NCI-H2081 (cell line): ENCODE results near the gene AGER.
"Not testable (repeated sequence)": the region's sequence is repeated elsewhere in the genome, so short reads cannot be mapped to it uniquely, and the experiment has no call there.

ENCODE experiments used
- DNase-seq, 2 experiments: peaks; one replicate each; lab custom pipeline; 2025; lab: John Stamatoyannopoulos, UW

Gene AGER

DNA sequence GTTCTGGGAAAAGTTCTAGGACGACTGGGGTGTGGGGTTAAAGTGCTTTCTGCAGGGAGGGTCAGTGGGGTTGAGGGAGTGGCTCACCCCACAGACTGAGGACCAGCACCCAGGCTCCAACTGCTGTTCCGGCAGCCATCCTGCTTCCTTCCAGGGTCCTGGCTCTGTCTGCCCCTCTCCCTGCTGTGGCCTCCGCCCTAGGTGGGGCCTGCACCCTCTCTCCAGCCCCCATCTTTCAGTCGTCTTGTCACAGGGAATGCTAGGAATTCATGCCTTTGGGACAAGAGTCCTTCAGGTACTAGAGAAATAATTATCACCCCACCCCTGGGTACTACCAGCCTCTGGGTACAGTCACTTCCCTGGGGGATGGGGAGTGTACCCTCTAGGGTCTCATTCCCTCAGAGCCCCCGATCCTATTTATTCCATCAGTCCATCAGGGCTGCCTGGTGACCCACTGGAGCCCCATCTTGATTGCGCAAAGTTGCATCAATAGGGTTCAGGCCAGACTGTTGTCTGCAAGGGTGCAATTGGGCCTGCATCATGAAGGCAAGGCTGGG lies at the start of gene AGER:
Gene AGER (minus strand): TSS at position 170 of the 557 bp plus-strand sequence. CDS start 31 bp downstream, at position 139.
- DNase-seq: no peak

DNA sequence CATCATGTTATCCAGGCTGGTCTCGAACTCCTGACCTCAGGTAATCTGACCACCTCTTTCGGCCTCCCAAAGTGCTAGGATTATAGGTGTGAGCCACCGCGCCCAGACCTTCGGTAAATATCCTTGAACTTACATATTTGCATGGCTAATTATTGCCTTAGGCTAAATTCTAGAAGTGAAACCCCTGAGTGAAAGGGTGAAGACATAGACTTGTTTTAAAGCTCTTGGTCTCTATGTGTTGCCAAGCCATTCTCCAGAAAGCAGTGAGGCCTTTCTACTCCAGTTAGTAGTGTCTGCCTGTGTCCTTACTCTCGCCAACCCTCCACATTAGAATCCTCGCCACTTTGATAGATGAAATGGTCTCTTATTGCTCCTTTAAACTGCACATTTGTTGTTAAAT lies 42.4 kb upstream of the AGER start:
- no peak for DNase-seq

DNA sequence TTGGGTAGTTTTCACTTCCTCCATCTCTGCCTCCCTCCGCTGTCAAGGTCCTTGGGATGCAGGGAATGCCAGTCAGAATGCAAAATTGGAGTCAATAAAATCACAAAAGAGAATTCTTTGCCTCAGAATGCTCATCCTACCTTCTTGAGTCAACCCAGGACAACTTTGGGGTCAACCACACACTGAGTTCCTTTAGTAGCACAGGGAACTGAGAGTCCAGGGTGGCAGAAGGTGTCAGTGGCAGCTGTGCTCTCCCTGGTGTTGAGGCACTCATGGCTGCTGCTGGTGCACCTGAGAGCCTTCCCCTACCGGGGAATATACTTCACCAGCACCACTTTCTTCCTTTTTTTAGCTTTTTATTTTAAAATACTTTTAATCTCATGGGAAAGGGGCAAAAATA lies 40.6 kb upstream of the AGER start:
- DNase-seq: no peak

DNA sequence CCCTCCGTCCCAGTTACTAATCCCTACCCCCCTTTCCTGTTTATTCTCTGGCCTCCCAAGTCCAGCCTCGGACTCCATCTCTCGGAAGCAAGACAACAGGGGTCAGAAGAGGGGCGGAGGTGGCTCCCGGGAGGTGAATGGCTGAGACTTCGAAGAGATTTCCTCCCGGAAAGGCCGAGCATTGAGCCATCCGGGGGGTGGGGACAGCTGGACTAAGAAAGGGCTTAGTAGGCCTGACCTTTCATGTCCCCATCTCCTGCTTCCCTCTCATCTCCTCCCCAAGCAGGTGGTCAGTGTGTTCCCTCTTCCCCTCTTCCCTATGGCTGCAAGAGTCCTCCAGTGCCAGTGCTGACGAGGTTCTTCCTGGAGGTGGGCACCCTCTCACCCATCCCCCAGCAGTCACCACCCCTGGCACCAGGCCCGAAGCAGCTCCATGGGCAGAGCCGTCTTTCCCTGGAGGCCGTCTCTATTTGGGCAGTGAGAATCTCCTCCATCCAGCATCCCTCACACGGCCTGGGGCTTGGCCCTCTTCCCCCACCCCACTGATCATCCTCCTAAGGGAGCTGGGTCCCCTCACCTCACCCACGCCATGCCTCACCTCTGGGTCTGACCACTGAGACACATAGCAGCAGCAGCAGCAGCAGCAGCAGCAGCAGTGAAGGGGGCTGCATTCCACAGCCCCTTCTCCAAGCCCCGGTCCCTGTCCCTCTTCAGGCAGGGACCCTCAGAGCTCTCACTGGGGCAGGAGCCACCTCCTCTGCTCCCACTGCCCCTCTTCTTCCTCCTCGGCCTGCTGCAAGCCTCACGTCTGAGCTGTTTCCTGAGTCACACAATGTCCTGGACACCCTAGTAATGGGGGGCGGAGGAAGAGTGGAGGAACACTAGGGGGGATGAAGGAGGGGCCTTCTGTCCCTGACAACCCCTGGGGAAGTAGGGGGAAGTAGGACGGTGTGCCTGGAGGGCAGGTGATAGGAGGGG lies 39.5 kb upstream of the AGER start, which contains the start of gene NOTCH4:
Gene NOTCH4 (minus strand): TSS at position 810 of the 978 bp plus-strand sequence. CDS start 139 bp downstream, at position 671.
- DNase-seq: no peak

DNA sequence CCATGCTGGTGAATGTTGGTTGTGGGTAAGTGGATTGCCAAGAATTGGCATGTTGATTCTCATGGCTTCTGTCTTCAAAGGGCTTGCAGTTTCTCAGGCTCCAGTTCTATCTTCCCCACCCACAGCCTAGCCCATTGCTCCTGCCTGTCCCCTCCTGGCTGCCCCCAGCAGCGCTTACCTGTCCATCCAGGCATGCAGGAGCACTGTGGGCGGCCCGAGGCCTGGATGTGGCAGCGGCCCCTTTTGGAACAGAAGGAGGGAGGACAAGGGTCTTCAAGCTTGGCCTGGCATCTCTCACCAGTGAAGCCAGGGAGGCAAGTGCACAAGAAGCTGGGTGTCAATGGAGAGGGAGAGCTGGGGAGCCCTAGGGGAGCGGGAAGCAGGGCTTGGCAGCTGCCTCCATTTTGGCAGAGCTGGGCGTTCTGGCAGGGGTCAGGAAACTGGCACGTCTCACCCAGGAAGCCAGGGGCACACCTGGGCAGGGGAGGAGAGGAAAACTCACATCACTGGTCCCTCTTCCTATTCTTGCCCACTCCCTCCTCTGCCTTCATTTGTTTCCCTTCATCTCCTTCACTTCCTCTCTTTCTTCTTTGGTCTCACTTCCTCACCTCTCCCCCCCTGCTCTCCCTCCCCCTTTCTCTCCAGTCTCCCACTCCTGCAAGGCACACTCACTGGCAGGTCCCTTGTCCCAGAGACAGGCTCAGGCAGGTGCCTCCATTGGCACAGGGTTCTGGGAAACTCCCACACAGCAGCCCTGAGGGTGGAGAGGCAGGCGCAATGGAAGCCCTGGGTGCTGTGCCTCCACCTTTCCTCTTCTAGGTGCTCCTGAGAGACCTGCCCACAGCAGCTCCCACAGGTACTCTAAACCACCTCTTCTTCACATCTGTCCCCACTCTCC lies 38.5 kb upstream of the AGER start:
- DNase-seq: no peak

DNA sequence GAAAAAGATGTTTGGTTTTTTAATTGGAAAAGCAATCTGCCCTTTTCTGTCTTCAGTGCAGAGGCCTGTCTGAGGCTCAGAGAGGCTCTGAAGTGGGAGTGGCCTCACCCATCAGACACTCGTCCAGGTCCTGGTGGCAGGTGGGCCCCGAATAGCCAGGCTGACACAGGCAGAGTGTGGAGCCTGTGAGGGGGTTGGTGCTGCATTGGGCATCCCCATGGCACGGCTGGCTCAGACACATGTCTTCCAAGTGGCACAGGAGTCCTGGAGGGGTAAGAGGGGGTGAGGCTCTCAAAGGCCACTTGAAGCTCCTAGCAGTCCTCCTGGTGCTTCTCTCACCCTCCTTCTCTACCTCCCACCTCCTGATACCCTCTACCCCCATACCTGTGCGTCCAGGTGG lies 36.0 kb upstream of the AGER start:
- no peak for DNase-seq

DNA sequence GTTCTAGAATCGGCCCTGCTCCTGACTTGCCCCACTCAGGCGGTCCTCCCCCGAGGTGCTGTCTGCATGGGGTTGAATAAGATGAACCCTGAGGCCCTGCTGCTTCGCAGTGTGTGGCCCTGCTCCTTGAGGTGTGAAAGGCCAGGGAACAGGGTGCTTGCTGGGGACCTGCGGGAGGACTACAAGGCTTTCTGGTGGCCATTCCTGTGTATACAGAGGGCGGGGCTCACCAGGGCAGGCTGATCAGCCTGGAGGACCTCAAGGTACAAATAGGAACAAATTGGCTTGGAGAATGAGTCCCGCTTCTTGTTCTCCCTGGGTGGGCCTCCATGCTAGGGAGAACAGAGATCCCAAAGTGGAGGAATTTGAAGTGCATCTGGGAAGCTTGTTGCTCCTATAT lies 34.1 kb upstream of the AGER start:
- no peak for DNase-seq

DNA sequence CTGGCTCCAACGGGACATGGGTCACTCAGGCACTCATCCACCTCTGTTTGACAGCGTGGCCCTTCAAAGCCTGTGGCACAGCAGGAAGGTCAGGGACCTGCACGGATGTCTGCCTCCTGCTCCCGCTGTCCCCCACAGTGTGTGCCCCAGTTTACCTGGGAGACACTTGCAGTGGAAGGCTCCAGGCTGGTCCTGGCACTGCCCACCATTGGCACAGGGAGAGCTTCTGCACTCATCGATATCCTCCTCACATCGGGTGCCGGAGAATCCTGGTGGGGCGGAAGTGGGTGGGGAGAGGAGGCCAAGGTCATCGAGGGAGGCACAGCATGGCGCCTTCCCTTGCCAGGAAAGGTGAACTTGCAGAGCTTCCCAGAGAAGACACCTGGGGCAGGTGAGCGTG lies 32.9 kb upstream of the AGER start:
- DNase-seq: no peak

DNA sequence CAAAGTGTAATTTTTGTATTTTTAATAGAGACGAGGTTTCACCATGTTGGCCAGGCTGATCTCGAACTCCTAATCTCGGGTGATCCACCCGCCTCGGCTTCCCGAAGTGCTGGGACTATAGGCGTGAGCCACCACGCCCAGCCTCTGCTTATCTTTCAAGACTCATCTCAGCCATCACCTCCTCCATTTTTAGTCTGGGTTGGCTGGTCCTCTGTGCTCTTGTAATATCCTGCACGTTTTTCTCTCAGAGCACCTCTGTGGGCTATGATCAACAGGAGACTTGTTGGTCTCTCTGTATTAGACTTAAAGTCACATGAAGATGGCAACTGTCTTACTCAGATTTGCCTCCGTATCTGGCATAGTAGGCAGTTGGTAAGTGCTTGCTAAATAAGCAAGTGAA lies 32.2 kb upstream of the AGER start:
- no peak for DNase-seq

DNA sequence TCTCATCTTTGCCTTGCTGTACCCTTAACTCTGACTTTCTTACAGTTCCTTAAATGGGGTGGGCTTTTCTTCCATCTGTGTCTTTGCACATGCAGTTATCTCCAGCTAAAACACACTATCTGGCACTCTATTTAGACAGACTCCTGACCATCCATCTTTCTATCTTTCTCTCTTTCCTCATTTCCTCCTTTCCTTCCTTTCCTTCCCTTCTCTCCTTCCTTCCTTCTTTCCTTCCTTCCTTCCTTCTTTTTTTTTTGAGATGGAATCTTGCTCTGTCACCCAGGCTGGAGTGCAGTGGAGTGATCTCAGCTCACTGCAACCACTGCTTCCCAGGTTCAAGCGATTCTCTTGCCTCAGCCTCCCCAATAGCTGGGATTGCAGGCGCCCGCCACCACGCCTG lies 31.6 kb upstream of the AGER start:
- DNase-seq: no peak

DNA sequence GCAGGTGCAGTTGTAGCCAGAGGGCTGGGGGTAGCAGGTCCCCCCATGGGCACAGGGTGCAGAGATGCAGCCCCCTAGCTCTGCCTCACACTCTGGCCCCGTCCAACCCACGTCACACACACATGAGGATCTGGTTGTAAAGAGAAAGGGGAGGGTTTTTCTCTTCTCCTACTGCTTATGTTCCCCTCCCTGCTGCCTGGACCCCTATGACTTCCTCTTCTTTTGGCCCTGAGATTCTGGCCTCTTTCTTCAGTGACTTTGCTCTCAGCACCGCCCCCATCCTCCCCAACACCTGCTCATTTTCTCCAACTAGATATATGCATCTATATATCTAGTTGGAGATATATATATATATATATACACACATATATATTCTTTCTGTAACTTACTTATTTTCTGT lies 30.1 kb upstream of the AGER start:
- no peak for DNase-seq

DNA sequence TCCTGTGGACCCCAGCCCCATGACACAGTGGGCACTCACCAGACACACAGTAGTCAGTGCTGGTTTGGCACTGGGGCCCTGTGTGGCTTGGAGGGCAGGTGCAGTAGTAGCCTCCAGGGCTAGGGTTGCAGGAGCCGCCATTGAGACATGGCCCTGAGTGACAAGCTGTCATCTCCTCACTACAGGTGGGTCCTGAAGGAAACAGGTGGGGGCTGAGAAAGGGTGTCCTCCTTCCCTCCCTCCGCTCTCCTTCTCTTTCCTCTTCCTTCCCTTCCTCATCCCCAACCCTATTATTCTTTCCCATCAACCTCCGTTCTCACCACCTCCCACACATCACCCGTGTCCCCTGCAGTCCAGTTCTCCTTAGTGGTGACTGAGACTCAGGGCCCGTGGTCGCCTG lies 29.6 kb upstream of the AGER start:
- no peak for DNase-seq

DNA sequence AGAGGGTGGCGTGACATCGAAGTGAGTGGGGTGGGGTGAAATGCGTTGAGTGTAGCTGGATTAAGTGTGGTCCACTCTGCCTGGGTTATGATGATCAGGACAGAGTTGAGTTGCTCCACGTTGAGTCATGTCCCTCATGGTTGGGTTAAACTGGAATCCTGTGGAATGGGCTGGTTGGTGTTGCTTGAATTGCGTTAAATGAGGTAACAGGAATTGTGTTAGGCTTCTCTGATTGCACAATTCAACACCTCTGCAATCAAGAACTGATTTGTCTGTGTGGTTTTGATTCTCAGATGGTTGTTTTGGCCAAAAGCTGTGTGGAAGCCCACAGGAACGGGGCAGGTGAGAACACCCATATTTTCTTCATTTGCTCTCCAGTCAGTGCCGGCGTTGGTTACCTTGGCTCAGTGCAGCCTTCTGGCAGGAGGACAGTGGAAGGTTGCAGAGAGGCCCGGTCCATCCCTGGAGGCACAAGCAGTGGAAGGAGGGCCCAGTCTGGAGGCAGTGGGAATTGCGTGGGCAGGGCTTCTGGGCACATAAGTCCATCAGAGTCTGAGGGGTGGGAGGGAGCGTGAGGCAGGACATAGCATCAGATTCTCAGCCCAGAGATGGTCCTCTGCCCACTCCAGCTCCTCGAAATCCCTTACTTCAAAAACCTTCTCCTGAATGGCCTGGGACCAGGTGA lies 28.2 kb upstream of the AGER start:
- DNase-seq: no peak

DNA sequence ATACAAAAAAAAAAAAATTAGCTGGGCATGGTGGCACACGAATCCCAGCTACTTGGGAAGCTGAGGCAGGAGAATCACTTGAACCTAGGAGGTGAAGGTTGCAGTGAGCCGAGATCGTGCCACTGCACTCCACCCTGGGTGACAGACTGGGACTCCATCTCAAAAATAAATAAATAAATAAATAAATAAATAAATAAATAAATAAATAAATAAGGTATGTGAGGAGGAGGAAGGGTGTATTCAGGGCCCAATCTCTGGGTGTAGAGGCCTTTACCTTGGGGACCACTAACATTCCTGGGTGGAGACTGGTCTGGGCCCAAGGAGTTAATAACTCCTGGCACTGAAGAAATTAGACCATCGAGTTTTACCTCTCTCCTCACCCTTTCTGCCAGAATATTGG lies 27.4 kb upstream of the AGER start:
- not testable (repeated sequence) for DNase-seq

DNA sequence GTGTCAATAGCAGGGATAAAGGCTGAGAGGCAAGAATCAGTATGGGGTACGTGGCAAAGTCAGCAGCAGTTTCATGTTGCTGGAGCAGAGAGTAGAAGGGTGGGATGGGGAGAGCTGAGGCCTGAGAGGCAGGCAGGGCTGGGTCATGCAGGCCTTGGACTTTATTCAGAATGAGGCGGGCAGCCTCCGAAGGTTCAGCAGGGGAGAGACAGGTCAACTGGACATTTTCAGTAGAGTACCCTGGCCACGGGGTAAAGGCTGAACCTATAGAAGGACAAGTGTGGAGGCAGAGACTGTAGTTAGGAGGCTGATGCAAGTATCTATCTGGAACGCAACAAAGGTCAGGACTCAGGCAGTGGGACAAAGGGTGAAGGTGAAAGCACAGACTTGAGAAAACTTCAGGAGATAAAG lies 26.1 kb upstream of the AGER start:
- DNase-seq: no peak

DNA sequence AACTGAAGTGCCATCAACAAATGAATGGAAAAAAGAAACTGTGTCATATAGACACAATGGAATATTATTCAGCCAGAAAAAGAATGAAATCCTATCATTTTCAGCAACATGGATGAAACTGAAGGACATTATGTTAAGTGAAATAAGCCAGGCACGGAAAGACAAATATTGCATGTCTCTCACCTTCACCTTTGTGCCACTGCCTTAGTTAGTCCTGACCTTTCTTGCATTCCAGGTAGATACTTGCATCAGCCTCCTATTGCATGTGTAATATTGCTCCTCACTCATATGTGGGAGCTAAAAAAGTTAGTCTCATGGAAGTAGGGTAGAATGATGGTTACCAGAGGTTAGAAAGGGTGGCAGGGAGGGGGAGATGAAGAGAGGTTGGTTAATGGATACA lies 24.9 kb upstream of the AGER start:
- no peak for DNase-seq

DNA sequence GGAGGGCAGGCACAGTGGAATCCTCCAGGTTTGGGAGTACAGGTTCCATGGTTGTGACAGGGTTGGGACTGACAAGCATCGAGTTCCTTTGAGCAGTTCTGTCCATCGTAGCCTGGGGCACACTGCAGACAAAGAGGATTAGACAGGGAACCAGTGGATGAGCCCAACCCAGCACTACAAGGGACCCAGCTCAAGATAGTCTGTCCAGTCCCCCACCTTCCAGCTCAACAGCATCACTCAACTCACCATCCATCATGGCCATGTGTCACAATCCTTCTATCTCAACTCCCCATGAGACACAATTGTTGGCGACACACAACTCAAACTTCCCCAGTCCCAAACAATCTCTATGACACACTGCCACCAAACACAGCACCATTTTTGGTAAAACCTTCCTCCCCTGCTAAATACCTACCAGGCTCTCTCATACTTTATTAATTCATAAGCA lies 20.2 kb upstream of the AGER start:
- no peak for DNase-seq

DNA sequence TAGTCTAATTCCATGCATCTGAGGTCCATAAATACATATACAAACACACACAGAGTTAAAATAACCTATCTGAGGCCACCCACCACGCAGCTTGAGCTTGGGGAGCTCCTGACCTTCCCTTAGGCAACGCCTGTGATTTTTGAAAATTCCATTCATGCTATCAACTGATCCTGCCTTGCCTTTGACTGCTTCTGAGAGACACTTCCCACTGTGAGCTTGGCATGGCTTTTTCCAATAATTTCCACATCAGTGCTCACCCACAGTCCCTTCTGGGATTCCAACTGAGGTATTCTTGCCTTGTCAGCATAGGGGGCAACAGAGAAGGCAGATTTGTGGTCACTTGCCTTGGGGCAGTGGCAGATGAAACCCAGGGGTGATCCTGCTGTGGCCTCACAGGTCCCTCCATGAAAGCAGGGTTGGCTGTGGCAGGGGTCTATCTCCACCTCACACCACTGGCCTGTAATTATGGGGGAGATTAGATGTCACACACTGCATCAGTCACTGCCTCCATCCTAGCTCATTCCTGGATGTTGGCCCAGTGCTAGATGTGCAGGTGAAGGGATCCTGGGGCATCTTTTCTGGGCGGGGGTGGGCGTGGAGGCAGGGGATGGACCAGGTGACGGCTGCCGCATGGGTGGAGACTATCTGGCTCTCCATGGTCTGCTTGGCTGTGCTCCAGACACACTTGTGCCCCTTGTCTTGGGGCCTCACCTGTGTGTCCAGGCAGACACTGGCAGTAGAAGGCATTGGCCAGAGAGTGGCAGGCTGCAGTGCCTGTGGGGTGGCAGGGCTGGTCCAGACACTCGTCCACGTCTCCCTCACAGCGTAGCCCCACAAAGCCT lies 19.6 kb upstream of the AGER start:
- DNase-seq: peak; percentile 13 to 25

DNA sequence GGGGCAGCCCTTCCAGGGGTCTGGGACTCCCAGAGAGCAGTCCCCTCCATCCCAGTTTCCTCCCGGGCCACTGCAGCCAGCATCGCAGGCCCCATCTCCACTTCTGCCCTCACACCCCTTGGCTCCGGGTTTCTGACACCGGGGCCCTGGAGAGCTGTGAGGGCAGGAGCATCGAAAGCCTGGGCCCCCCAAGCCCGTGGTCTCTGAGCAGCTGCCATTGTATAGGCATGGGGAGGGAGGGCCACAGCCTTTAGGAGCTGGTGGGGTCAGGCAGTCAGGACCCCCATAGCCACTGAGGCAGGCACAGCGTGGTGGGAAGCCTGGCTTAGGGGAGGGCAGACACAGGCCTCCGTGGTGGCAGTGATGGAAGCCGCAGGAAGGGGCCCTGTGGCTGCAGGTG lies 18.1 kb upstream of the AGER start:
- DNase-seq: no peak

DNA sequence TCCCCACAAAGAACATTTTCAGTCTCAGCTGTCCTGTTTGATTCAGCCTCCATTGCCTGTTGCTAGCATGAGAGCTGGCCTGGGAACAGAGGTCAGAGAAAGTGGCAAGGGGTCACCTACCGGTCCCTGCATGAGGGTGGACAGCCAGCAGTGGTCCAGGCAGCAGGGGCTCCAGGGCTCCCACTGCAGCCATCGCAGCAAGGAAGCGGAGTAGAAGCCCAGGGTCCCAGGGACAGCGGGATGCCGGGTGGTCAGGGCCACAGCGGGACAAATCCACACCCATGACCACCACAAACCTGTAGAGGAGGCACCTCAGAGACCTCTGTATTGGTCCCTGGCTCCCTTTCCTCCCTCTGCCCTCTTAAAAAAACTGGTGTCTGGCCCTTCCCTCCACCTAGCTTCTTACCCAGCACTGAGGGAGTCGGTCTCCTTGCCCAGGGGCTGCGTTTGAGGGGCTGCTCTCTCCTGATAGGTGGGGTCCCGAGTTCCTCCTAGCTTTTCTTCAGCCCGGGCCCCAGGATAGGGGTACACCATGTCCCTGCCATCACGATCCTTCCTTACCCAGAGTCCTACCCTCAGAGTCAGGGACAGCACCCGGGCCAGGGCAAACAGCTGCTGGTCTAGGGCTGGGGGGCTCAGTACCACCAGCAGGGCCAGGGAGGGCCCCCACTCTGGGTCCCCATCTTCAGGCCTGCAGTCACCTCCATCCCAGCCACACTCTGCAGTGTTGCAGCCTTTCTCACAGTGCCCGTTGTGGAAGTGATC lies 16.8 kb upstream of the AGER start:
- no peak for DNase-seq
